GM12875 (cell line): ENCODE measurements around the gene ACKR1.

Experiments used
- H3K4me3 ChIP-seq: one replicate; pipeline ENCODE4 v1.5.1; 2011; ENCODE audit warnings: low read depth, low read length, control low read depth
- CTCF ChIP-seq: IDR thresholded peaks from 2 replicates; pipeline ENCODE4 v1.5.1; 2011; ENCODE audit warnings: low read depth, mild to moderate bottlenecking, control low read depth, inconsistent platforms, low read length, moderate library complexity, borderline replicate concordance; ENCODE audit not compliant: insufficient read depth

The ACKR1 gene

DNA sequence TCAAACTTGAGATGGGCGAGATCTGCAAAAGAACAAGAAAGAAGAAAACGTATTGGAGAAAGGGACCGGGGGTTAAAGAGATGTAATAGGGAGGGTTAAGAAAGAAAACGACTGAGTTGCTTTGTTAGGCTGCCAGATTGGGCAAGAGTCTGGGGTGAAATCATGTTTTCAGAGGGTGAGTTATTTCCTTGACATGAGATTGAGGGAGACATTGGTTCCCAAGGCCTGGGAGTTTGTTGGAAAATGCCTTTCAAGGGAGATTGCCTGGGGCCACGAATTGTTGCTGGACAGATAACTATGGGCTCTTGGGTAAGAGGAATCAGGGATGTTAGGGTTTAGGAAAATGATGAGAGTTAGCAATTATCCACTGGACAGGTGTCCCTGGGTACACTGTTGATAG lies 34.0 kb upstream of the ACKR1 start:
- TF ChIP-seq CTCF: no peak
- no peak overlapping the region for H3K4me3 ChIP-seq

DNA sequence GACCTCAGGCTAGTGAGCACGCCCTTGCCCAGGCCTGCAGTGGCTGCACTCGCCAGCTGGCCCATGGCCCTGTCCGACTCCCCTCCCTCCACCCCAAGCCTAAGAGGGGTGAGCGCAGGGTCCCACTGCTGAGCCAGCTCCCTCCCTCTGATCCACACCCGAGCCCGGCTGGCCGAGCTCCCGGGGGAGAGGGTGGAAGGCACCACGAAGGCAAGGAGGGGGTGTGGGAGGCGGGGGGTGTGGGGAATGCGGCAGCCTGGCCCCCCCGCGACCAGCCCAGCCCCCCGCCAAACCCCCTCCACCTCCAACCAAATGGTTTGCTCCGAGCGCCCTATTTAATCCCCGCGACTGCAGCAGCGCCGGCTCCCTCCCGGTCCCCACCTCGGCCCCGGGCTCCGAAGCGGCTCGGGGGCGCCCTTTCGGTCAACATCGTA lies 33.4 kb upstream of the ACKR1 start, which contains the start of gene CADM3:
Gene CADM3, plus strand, starts transcription at position 362 of the 434 bp plus-strand sequence. CDS start 151 bp downstream, outside the sequence.
- no peak for TF ChIP-seq CTCF
- no peak within 1 kb of the TSS for H3K4me3 ChIP-seq

DNA sequence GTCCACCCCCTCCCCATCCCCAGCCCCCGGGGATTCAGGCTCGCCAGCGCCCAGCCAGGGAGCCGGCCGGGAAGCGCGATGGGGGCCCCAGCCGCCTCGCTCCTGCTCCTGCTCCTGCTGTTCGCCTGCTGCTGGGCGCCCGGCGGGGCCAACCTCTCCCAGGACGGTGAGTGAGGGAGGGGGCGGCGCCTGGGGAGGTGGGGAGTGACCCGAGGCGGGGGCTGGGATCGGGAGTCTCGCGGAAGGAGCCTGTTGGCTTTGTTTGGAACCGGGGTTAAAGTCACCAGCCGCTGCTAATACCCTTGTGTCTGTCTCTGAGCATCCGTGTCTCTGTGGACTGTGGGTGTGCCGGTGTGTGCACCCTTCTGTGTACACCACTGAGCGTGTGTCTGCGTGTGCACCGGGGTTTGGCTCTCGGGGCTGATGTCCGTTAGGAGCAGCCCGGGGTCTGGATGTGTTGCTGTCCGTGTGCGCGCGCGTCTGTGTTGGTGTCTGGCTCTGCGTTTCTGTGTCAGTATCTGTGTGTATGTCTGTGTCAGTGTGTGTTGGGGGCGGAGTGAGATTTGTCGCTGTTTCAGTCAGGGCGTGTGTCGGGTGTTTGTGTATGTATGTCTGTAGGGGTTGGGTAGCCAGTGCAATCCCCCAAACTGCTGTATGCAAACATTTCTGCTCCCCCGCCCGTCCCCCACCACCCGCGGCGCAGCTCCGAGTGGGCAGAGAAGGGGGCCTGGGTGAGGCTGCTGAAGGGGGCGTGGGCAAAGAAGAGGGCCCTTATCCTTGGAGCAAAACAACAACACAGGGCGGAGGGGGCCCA lies 32.8 kb upstream of the ACKR1 start:
- no peak for TF ChIP-seq CTCF
- H3K4me3 ChIP-seq: no peak overlapping the region

- no peak for TF ChIP-seq CTCF
- no peak overlapping the region for H3K4me3 ChIP-seq
Observed at GRCh38 chr1:159172614-159173291, 31.9 kb upstream of the ACKR1 start.

- no peak for TF ChIP-seq CTCF
- no peak overlapping the region for H3K4me3 ChIP-seq
Observed at GRCh38 chr1:159173320-159173719, 31.4 kb upstream of the ACKR1 start.

GRCh38 chr1:159175571-159175970 lies 29.1 kb upstream of the ACKR1 start:
- H3K4me3 ChIP-seq: no peak overlapping the region
- no peak for TF ChIP-seq CTCF

DNA sequence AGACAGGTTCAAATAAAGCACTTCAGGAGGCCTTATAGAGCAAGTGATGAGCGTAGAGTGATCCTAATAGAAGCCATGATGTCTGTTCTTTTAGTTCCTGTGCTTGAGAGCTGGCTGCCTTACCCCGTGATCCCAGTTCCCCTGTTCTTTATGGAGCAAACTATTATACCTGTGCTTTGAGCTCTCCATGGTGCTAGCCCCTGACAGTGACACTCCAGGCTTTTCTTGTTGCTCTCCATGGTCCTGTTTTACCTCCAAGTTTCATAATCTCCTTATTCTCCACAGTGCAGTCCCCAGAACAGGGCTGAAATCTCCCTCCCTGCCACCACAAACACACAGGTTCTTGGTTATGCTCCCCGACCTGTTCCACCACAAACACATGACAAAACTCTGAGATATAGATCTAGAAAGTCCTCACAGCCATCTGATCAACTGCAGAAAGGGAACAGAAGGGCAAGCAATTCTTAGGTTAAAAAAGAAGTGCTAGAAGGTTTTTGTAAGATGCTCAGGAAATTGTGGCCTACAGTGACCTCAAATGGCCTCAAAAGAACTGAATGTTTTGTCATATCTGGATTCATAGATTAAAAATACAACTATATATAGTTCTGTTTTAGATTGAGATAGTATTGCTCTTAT lies 27.3 kb upstream of the ACKR1 start:
- no peak for TF ChIP-seq CTCF
- no peak overlapping the region for H3K4me3 ChIP-seq
